ENCODE measurements around the gene FAXDC2. TPM values are rescaled to one million over a fixed set of nuclear protein-coding genes. Genes with fewer than 3 reads are reported as not detected.

The FAXDC2 gene
- total and polyA plus RNA-seq, 2 of the 8 experiments (the other 6 are each of a cell fraction or from before 2014, with no cell fraction given): 3.7 to 5.9 TPM

DNA sequence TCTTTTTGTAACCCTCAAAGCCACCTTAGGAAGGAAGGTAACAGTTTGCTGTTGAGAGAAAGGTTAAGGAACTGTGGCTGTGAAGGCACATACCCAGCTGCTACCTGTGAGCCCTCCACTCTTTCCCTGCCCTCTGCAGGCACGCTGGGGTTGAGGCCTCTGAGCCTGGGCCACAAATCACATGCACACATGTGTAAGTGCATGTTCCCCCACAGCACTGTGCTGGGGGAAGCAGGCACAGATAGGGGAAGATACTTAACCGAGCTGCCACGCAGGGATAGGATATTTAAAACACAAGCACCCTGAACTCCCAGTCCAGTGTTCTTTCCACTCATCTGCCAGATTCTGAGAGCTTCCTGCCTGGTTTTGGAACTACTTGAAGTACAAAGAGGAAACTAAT lies 77.1 kb downstream of the FAXDC2 start:
- peak overlapping the region; percentile 28 to 29; a peak in 3 of 4 replicates for H3K4me2 ChIP-seq (ENCODE audit: insufficient read depth in 1 of 2, low read depth in 2 of 2, low read length in 2 of 2)
- DNase-seq (ENCODE audit: low read depth in 1 of 2, low spot score in 2 of 2): no peak
- no peaks in the 10 kb centered on the region for H3K9me3 ChIP-seq (ENCODE audit: insufficient read depth in 2 of 2, low read depth in 1 of 2, low read length in 1 of 2)
- no peaks in the 10 kb centered on the region for H3K27me3 ChIP-seq (replicated peaks in 1 of 4; ENCODE audit: control insufficient read depth in 3 of 4, extremely low read depth in 1 of 4, insufficient read depth in 3 of 4, low read length in 3 of 4)
- peaks cover 15% of the 10 kb centered on the region for H3K79me1 ChIP-seq (ENCODE audit: low read depth, low read length)
- no peak overlapping the region for H3K27ac ChIP-seq (ENCODE audit: low read depth, low read length)
- H3K9ac ChIP-seq (replicated peaks in 1 of 4; ENCODE audit: extremely low read depth in 1 of 4, low read depth in 3 of 4, low read length in 3 of 4): no peak overlapping the region; a peak in 1 of 7 replicates
- no peak overlapping the region for H2BK5ac ChIP-seq (ENCODE audit: low read depth, low read length)
- peaks cover 2% of the 10 kb centered on the region; the same call in 1 of the 2 replicates for H3K23me2 ChIP-seq (ENCODE audit: low read depth, low read length)
- H2AFZ ChIP-seq (ENCODE audit: low read length): no peak overlapping the region
- H2BK20ac ChIP-seq (ENCODE audit: low read length): no peak overlapping the region
- no peak for FAIRE-seq
- no peak overlapping the region for H3K4ac ChIP-seq (replicated peaks; ENCODE audit: insufficient read length, low read depth, low read length)
- no peak overlapping the region for H3K56ac ChIP-seq (replicated peaks; ENCODE audit: insufficient read length, low read depth, low read length)
- no peak overlapping the region for H3K23ac ChIP-seq (ENCODE audit: insufficient read length)
- no peak overlapping the region for H3K14ac ChIP-seq (ENCODE audit: insufficient read length)
- POLR2A ChIA-PET (ENCODE audit: partially characterized antibody): interaction anchor here (0.6 to 20.6 kb wide), 5 partner anchors 9 to 85 kb away, joined by 3 to 307 read pairs (median 4); partner anchors contain the start of gene CNOT8
- peaks cover 73 to 99% of the 10 kb centered on the region in 2 experiments for H3K79me2 ChIP-seq (ENCODE audit: control insufficient read depth in 1 of 2, insufficient read depth in 2 of 2, low read length in 2 of 2)
- no peak overlapping the region for H3K4me3 ChIP-seq (ENCODE audit: extremely low read depth in 1 of 4, insufficient read depth in 2 of 4, low read depth in 3 of 4, low read length in 4 of 4)
- TF ChIP-seq SP1 (IDR thresholded peaks at IDR 0.05; ENCODE audit: low read depth, low read length) (no peak), EGR1 (IDR thresholded peaks at IDR 0.05; ENCODE audit: borderline replicate concordance, low read depth, low read length) (no peak), SAP30 (IDR thresholded peaks at IDR 0.05; ENCODE audit: insufficient read depth, insufficient replicate concordance, low read length) (no peak)
- no peaks in the 10 kb centered on the region; a peak in 1 of 8 replicates for H3K36me3 ChIP-seq (ENCODE audit: control insufficient read depth in 2 of 4, insufficient read depth in 4 of 4, low read length in 3 of 4)
- CTCF ChIA-PET (ENCODE audit: partially characterized antibody): interaction anchor here (0.5 to 3.2 kb wide), 3 partner anchors 9 to 102 kb away, joined by 4 to 27 read pairs (median 5); no protein-coding TSS in a partner anchor
- H4K91ac ChIP-seq (replicated peaks; ENCODE audit: insufficient read length, low read length): no peak overlapping the region
- H2AK5ac ChIP-seq (ENCODE audit: low read depth, low read length): no peak overlapping the region
- H3K4me1 ChIP-seq (replicated peaks in 1 of 4; ENCODE audit: control insufficient read depth in 3 of 4, insufficient read depth in 4 of 4, low read length in 3 of 4): peaks cover 5 to 46% (median 38%) of the 10 kb centered on the region in 4 experiments
- H2BK120ac ChIP-seq (replicated peaks; ENCODE audit: low read depth, low read length): no peak overlapping the region
- H3K18ac ChIP-seq (ENCODE audit: extremely low read depth, low read length): no peak overlapping the region
- no peak overlapping the region for H4K8ac ChIP-seq (ENCODE audit: extremely low read depth, insufficient read depth, low read length)
- H2BK12ac ChIP-seq (ENCODE audit: low read depth, low read length): no peak overlapping the region
- WGBS, 2 experiments (ENCODE audit: extremely low coverage in 1 of 2, insufficient coverage in 1 of 2, insufficient read length in 1 of 2, insufficient replicate concordance in 2 of 2, low coverage in 1 of 2, low lambda C conversion rate in 2 of 2, missing lambda C conversion rate in 1 of 2): 86% methylated on average over 3 of the region's 3 CpGs; no CpG with 5 or more reads in 1 of the 2 experiments
- peaks cover 52 to 68% of the 10 kb centered on the region in 2 experiments for H4K20me1 ChIP-seq (replicated peaks in 1 of 2; ENCODE audit: control insufficient read depth in 1 of 2, insufficient read depth in 2 of 2, low read length in 2 of 2)
- H2BK15ac ChIP-seq (ENCODE audit: low read length): no peak overlapping the region
- H4K5ac ChIP-seq (ENCODE audit: insufficient read length, low read depth, low read length): no peak overlapping the region
